T-helper 1 cell treated with Interleukin-12 subunit alpha and Interleukin-12 subunit beta and Interleukin-4 antibody, amounts not matched to agents 30 μg/mL and 1 μg/mL, for 36 hours (primary cell): ENCODE measurements around the gene SUSD2.
A peak's percentile ranks its signal among the peaks of the same experiment; 100 is the strongest.

Source experiments
- H3K27ac Mint-ChIP-seq: one replicate; pipeline ENCODE4 v1.8.0; 2021; ENCODE audit warnings: mild to moderate bottlenecking, mixed read lengths
- H3K27me3 Mint-ChIP-seq: one replicate; pipeline ENCODE4 v1.8.0; 2021; ENCODE audit warnings: low read depth, mixed read lengths
- H3K36me3 Mint-ChIP-seq: one replicate; pipeline ENCODE4 v1.8.0; 2021; ENCODE audit warnings: low read depth, mixed read lengths
- H3K4me1 Mint-ChIP-seq: one replicate; pipeline ENCODE4 v1.8.0; 2021; ENCODE audit warnings: low read depth, mixed read lengths
- H3K4me3 Mint-ChIP-seq: one replicate; pipeline ENCODE4 v1.8.0; 2021; ENCODE audit warnings: mild to moderate bottlenecking, moderate library complexity, mixed read lengths
- H3K9me3 Mint-ChIP-seq: one replicate; pipeline ENCODE4 v1.8.0; 2021; ENCODE audit warnings: mixed read lengths

SUSD2 gene

DNA sequence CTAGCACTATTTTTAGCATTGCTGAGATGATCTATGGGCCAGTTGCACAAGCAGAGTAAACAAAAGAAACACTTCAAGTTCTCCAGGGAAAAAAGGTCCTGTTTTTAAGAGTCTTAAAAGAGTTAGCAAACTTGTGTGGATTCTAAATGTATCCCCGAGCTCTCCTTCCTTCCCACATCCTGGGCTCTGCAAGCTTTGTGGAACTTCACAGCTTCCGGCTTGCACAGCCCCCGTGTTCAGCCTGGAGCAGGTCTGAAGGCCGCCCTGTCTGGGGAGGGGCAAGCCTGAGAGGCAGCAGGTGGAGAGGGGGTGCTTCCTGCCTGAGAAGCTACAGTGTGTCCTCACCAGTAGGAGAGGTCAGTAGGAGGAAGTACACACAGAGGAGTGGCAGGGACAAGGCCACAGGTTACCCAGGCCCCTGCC, 35.1 kb upstream of the SUSD2 start:
- H3K36me3 Mint-ChIP-seq: peaks cover 14% of the 10 kb centered on the region
- H3K27ac Mint-ChIP-seq: peak overlapping the region; percentile 85
- H3K4me3 Mint-ChIP-seq: peak overlapping the region; percentile 8
- H3K4me1 Mint-ChIP-seq: peaks cover 47% of the 10 kb centered on the region
- H3K27me3 Mint-ChIP-seq: no peaks in the 10 kb centered on the region
- H3K9me3 Mint-ChIP-seq: no peaks in the 10 kb centered on the region

DNA sequence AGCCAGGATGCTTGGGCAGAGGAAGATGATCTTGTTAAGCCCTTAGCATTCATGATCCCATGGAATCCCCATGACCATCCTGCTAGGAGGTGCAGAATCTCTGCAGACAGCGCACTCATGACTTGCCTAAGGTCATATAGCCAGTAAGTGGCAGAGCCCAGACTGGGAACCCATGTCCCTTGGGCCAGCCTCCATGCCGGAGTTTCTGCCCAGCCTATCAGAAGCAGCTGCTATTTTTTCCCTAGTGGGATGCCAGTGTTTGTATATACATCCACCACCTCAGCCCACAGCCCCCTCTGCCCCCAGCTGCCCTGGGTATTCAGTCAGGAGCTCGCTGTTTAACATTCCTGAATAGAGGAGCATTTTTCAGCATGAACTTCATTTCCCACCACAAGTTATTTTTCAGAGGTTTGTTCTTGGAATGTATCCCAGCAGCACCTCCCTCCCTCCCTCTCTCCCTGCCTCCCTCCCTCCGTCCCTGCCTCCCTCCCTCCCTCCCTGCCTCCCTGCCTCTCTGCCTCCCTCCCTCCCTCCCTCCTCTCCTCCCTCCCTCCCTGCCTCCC, 34.4 kb upstream of the SUSD2 start:
- no peak overlapping the region for H3K4me3 Mint-ChIP-seq
- no peaks in the 10 kb centered on the region for H3K9me3 Mint-ChIP-seq
- H3K36me3 Mint-ChIP-seq: peaks cover 12% of the 10 kb centered on the region
- H3K4me1 Mint-ChIP-seq: peaks cover 40% of the 10 kb centered on the region
- no peaks in the 10 kb centered on the region for H3K27me3 Mint-ChIP-seq
- no peak overlapping the region for H3K27ac Mint-ChIP-seq

DNA sequence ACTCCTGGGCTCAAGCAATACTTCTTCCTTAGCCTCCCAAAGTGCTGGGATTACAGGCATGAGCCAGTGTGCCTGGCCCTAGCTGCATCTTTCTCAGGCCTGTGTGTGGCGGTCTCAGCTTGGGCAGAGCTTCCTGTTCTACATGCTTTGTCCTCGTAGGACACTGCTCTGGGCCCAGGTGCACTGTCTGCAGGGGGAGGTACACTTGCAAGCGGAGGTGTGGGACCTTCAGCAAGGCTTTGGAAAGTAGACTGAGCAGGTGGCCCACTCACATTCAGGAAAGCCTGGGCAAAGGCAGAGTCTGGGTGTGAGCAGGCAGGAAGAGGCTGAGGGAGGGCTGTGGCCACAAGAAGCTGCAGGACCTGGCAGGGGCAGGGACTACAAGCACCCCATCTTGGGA, 33.6 kb upstream of the SUSD2 start:
- Mint-ChIP-seq H3K36me3 (peaks cover 11% of the 10 kb centered on the region), H3K4me3 (no peak overlapping the region), H3K27me3 (no peaks in the 10 kb centered on the region), H3K4me1 (peaks cover 39% of the 10 kb centered on the region), H3K27ac (peak overlapping the region; percentile 65), H3K9me3 (no peaks in the 10 kb centered on the region)

DNA sequence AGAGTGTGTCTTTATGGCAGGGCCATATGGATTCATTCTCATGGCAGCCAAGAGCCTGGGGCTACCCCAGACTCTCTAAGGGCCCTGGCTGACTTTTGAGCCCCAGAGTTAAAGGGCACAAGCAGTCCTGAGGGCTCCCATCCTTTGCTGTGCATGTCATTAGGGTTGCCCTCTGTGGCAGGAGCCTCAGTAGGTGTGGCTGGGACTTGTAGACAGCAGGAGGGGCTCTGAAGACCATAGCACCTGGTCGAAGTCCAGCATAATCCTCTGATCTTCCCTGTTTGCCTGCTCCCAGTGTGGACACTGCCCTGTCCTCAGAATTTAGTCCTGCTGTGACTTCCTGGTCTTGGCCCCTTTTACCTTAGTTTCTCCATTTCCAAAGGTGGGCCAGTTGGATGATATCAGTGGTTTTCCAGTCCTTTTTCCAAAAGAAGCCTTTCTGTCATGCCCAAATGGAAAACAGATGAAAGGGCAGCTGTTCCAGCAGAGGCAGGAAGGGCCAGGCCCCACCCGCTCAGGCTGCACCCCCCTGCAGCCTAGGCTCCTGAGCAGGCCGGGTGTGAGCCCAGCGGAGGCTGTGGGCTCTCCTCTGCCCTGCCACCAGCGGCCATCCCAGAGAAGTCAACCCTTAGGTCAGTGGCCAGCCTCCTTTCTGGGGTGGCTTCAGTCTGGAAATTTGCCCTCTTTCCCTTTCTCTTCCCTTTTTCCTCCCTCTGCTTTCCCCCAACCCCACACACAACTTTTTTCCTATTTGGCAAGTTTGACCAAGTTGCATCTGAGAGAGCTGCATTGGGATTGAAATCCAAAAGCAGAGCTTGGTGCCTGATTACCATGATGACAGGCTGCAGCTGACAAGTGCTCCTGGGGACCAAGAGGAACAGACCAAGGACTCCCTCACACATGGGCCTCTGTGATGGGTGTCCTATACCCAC, 32.8 kb upstream of the SUSD2 start:
- H3K27me3 Mint-ChIP-seq: no peaks in the 10 kb centered on the region
- H3K27ac Mint-ChIP-seq: no peak overlapping the region
- H3K4me3 Mint-ChIP-seq: no peak overlapping the region
- no peaks in the 10 kb centered on the region for H3K9me3 Mint-ChIP-seq
- H3K36me3 Mint-ChIP-seq: peaks cover 7% of the 10 kb centered on the region
- peaks cover 41% of the 10 kb centered on the region for H3K4me1 Mint-ChIP-seq

DNA sequence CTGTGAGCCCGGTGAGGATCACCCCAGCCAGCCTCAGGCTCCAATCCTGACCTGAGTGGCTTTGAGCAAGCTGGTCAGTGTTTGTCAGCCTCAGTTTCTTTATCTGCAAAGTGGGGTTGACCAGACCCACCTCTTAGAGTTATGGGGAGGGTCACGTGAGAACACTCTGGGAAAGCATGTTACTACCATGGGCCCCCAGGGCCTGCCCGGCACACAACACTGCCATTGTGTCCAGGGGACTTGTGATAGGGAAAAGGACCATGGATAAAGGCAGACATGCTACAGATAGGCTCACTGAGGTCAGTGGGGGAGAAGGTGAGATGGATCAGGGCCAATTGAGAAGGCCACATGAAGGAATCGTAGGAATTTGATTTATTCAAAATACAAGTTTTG, 32.1 kb upstream of the SUSD2 start:
- no peak overlapping the region for H3K4me3 Mint-ChIP-seq
- no peak overlapping the region for H3K27ac Mint-ChIP-seq
- peaks cover 7% of the 10 kb centered on the region for H3K36me3 Mint-ChIP-seq
- H3K27me3 Mint-ChIP-seq: no peaks in the 10 kb centered on the region
- no peaks in the 10 kb centered on the region for H3K9me3 Mint-ChIP-seq
- H3K4me1 Mint-ChIP-seq: peaks cover 47% of the 10 kb centered on the region

DNA sequence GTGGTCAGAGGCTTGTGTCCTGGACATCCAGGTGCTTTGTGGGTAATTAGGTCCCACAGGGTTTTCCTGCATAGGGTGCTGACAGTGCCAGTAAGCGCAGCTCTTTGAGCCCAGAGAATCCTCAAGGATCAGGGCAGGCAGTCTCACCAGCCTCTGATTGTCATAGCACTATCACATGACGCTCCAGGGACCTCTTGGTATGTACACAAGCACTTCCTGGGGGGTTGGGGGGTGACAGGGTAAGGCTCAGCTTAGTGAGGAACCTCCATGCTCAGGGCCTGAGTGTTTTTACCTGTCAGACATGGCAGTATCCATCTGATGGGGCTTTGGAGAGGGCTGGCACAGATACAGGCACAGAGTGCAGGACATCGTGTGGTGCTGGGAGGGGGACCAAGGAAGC, 27.9 kb upstream of the SUSD2 start:
- Mint-ChIP-seq H3K27ac (peak overlapping the region; percentile 90), H3K4me3 (peak overlapping the region; percentile 58)

DNA sequence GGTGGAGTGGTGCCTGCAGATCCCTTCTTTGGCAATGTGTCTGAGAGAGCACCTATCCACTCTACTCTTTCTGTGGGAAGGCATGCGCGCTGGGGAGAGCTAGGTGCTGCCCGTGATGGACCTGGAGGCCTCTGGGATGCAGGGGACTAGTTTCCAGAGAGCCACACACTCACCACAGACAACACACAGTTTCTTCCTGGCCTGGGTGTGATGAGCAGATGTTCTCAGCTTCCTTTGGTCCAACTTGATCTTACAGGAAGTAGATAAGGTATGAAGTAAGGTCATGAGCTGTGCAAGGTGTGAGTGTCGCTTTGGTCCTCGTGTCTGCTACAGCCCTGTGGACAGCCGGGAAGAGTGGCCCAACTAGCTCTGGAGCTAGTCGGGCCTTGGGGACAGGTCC, 27.3 kb upstream of the SUSD2 start:
- Mint-ChIP-seq H3K27ac (peak overlapping the region; percentile 90), H3K4me3 (peak overlapping the region; percentile 73), H3K27me3 (no peaks in the 10 kb centered on the region), H3K9me3 (no peaks in the 10 kb centered on the region), H3K36me3 (peaks cover 2% of the 10 kb centered on the region), H3K4me1 (peaks cover 45% of the 10 kb centered on the region)

More for the DNA sequence above, 27.9 kb upstream of the SUSD2 start:
- peaks cover 2% of the 10 kb centered on the region for H3K36me3 Mint-ChIP-seq
- no peaks in the 10 kb centered on the region for H3K27me3 Mint-ChIP-seq
- H3K9me3 Mint-ChIP-seq: no peaks in the 10 kb centered on the region
- peaks cover 45% of the 10 kb centered on the region for H3K4me1 Mint-ChIP-seq

DNA sequence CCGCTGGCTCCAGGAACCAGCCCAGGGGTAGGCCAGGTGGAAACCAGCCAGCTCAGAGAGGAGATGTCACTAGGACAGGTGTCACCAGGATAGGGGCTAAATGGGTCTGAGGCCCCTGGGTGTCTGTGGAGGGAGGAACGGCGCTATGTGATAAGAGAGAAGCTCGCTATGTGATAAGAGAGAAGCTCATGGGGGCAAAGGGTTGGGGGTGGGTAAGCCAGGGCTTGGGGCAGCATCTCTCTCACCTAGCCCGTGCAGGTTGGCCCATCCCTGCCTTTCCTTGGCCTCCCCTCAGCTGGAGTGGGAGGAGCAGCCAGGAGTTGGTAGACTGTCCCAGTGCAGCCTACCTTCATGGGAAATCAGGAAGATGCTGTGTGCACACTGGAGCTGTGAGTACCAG, 26.5 kb upstream of the SUSD2 start:
- Mint-ChIP-seq H3K36me3 (no peaks in the 10 kb centered on the region), H3K4me3 (peak overlapping the region; percentile 73), H3K27me3 (no peaks in the 10 kb centered on the region), H3K4me1 (peaks cover 45% of the 10 kb centered on the region), H3K27ac (peak overlapping the region; percentile 90), H3K9me3 (no peaks in the 10 kb centered on the region)

DNA sequence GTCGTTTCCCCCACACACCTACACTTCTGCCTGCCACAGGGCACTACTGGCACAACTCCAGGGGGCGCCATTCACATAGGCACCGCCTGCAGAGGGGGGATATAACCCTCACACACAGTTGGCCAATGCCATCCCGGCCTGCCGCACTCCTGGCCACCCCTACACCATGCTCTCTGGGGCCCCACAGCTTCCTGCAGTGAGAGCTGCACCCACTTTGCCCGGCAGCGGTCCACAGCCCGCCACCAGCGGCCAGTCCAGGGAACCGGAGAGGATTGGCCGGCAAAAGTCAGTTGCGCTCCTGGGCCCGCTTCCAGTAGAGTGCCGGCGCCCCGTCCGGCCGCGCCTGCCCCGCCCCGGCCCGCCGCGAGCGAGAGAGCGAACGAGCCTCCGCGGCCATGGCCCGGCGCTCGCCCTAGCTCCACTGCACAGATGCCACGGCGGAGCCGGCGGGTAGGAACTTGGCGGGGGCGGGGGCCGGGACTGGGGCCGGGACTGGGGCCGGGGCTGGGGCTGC, 25.6 kb upstream of the SUSD2 start:
- Mint-ChIP-seq H3K9me3 (no peaks in the 10 kb centered on the region), H3K27ac (peak overlapping the region; percentile 77)

DNA sequence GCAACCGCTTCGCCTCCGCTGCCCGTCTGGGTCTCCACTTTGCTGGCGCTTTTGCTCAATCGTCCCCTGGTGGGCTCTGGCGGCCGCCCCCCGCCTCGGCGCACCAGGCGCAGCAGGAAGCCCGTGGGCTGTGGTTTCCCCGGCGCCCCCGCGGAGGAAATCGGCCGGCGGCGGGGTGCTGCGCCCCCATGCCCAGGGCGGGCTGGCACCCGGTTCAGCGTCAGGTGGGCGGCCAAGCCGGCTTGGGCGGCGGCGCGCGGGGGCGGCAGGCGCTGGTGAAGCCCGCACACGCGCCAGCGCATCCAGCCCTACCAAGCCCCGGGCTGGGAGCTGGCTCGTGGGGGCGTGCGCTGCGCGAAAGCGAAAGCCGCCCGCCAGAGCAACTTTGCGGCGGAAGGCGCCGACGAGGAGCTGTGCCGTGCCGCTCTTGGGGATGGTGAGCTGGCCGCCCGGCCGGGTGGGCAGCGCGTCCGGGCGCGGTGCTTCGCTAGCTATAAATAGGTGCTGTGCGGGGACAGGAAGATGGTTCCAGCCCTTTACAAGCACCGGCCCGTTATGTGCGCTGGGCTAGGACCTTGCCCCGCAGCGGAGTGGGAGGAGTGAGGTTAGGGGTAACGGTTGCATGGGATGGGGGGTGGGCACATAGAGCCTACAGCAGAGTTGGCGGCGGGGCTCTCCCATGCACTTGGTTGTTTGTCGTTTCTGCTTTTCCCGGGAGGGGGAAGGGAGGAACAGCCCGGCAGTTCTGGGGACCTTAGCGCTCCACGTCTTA, 25.0 kb upstream of the SUSD2 start:
- no peaks in the 10 kb centered on the region for H3K9me3 Mint-ChIP-seq
- no peaks in the 10 kb centered on the region for H3K36me3 Mint-ChIP-seq
- H3K27ac Mint-ChIP-seq: peak overlapping the region; percentile 88
- no peaks in the 10 kb centered on the region for H3K27me3 Mint-ChIP-seq
- H3K4me1 Mint-ChIP-seq: peaks cover 45% of the 10 kb centered on the region
- peak overlapping the region; percentile 91 for H3K4me3 Mint-ChIP-seq

More for the DNA sequence above, 25.6 kb upstream of the SUSD2 start:
- Mint-ChIP-seq H3K4me1 (peaks cover 45% of the 10 kb centered on the region), H3K27me3 (no peaks in the 10 kb centered on the region), H3K4me3 (peak overlapping the region; percentile 73), H3K36me3 (no peaks in the 10 kb centered on the region)

DNA sequence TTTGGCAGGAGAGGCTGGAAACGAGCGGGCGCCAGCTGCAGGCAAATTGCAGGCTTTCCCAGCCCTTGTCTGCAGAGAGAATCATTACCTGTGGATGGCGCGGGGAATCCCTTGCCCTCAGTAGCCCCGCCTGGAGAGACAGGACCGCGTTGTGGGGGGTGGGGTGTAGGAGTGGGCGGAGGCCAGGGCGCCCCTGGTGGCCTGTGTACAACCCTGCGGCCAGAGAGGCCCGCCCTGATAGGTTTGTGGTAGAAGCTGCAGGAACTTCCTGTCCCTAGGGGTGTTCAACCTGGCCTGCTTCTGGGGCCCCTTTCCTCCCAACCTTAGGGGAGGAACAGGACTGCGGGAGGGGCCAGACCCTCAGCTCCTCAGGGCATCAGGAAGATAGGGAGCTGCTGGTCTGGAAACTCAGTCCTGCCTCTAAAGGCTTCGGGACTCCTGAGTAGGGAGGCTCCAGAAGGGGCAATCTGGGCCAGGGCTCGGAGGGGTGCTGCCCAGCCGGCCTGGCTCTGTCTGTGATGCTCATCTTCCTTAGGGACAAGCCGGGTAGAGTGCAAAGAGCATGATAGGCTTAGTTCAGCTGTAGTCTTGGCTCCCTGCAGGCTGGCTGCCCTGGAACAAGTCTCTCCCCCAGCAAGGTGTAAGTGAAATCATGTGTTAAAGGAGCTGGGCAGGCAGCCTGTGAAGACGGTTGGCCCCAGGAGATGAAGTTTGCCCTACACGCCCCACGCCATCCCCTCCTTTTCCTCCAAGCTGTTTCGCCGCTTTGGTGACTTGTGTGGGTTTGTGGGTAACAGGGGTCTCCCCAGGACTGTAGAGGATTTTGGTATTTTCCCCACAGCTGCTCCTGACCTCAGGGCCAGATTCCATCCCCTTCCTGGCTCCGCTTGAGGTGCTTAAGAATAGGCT, 24.1 kb upstream of the SUSD2 start:
- peak overlapping the region; percentile 88 for H3K27ac Mint-ChIP-seq
- no peaks in the 10 kb centered on the region for H3K27me3 Mint-ChIP-seq
- peaks cover 47% of the 10 kb centered on the region for H3K4me1 Mint-ChIP-seq
- peak overlapping the region; percentile 91 for H3K4me3 Mint-ChIP-seq
- no peaks in the 10 kb centered on the region for H3K9me3 Mint-ChIP-seq
- no peaks in the 10 kb centered on the region for H3K36me3 Mint-ChIP-seq

DNA sequence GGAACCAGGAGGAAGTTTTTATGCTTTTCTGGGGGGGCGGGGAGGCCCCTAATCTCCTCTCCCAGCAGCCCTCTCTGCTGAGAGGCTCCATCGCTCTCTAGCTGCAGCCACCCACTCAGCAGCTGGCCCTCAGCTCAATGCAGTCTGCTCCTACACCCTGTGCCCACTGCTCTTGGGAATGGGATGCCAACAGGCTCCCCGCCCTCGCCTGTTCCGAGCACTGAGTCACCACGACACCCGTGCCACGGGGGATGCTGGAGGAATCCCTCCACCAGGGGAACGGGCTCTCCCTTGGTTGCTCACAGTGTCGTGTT, 23.5 kb upstream of the SUSD2 start:
- H3K27me3 Mint-ChIP-seq: no peaks in the 10 kb centered on the region
- peaks cover 46% of the 10 kb centered on the region for H3K4me1 Mint-ChIP-seq
- peak overlapping the region; percentile 36 for H3K27ac Mint-ChIP-seq
- no peak overlapping the region for H3K4me3 Mint-ChIP-seq
- no peaks in the 10 kb centered on the region for H3K9me3 Mint-ChIP-seq
- no peaks in the 10 kb centered on the region for H3K36me3 Mint-ChIP-seq

DNA sequence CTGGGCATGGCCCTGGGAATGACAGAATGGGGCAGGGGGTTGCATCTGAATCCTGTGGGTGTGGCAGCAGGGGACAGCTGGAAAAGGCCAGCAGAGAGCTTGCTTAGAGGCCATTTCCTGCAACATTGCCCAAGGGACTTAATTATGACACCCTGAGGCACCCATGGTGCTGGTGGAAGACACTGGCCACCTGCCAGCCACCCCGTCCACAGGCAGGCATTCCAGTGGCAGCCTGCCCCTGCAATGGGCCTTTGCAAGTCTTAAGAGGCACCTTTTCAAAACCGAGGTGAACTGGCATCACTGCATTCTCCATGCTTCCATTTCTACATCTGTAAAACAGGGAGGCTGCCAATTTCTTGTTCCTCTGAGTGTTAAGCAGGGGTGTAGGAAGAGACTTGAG, 21.6 kb upstream of the SUSD2 start:
- no peaks in the 10 kb centered on the region for H3K27me3 Mint-ChIP-seq
- H3K4me1 Mint-ChIP-seq: peaks cover 29% of the 10 kb centered on the region
- H3K9me3 Mint-ChIP-seq: no peaks in the 10 kb centered on the region
- no peak overlapping the region for H3K27ac Mint-ChIP-seq
- H3K36me3 Mint-ChIP-seq: no peaks in the 10 kb centered on the region
- H3K4me3 Mint-ChIP-seq: no peak overlapping the region

DNA sequence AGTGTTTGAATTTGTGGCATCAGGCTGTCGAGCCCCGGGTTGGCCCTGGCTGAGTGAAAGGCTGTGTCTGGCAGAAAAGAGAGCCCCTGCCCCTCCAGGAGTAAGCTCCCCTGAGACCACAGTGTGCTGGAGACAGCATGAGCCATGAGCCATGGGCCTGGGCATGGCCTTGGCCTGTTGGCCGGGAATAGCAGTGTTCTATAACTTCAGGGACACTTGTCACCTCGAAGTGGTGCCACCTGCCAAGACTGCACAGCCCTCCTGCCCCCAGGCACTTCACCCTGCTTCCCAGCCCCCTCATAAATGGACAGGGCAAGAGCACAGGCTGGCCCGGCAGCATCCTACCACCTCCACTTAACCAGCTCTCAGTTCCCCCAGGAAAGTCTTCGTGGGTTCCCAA, 20.7 kb upstream of the SUSD2 start:
- Mint-ChIP-seq H3K4me1 (peaks cover 22% of the 10 kb centered on the region), H3K36me3 (no peaks in the 10 kb centered on the region), H3K27me3 (no peaks in the 10 kb centered on the region), H3K4me3 (no peak overlapping the region), H3K27ac (no peak overlapping the region), H3K9me3 (no peaks in the 10 kb centered on the region)
